HepG2 (cell line): Measurements from ENCODE around the gene SIT1. TPM values are rescaled to one million over a fixed set of nuclear protein-coding genes. Genes with fewer than 3 reads are reported as not detected.

Source experiments
- EED ChIP-seq: sonication (generic); formaldehyde crosslinking; IDR thresholded peaks from 2 replicates; pipeline ENCODE4 v1.5.0; 2020; ENCODE audit warnings: mild to moderate bottlenecking, missing genetic modification reagents
- FOXK2 ChIP-seq: fragments of 450-650 bp; IDR thresholded peaks from 2 replicates; pipeline ENCODE4 v1.6.1; 2016
- MEF2D ChIP-seq: sonication (generic); formaldehyde crosslinking; IDR thresholded peaks from 2 replicates; pipeline ENCODE4 v1.5.1; 2020; ENCODE audit warnings: mild to moderate bottlenecking, missing genetic modification reagents
- NFRKB ChIP-seq: fragments of 450-650 bp; IDR thresholded peaks from 2 replicates; pipeline ENCODE4 v1.6.1; 2017
- RNF2 ChIP-seq: fragments of 450-650 bp; conservative IDR thresholded peaks from 2 replicates; pipeline ENCODE4 v1.6.1; 2016; ENCODE audit warnings: low read depth
- SIX4 ChIP-seq: sonication (generic); formaldehyde crosslinking; IDR thresholded peaks from 2 replicates; pipeline ENCODE4 v1.4.0; 2020; ENCODE audit warnings: missing genetic modification reagents
- SOX5 ChIP-seq: IDR thresholded peaks from 2 replicates; pipeline ENCODE4 v1.6.1; 2016; ENCODE audit warnings: borderline replicate concordance
- TOPORS ChIP-seq: sonication (generic); formaldehyde crosslinking; IDR thresholded peaks from 2 replicates; pipeline ENCODE4 v1.8.0; 2023; ENCODE audit warnings: mild to moderate bottlenecking, missing genetic modification reagents
- ZBTB7A ChIP-seq: sonication (generic); formaldehyde crosslinking; IDR thresholded peaks from 2 replicates; pipeline ENCODE4 v1.8.0; 2022; ENCODE audit warnings: mild to moderate bottlenecking, missing genetic modification reagents
- ZNF30 ChIP-seq: sonication (generic); formaldehyde crosslinking; IDR thresholded peaks from 2 replicates; pipeline ENCODE4 v1.5.0; 2020; ENCODE audit warnings: mild to moderate bottlenecking, missing genetic modification reagents
- ZNF501 ChIP-seq: sonication (generic); formaldehyde crosslinking; IDR thresholded peaks from 2 replicates; pipeline ENCODE4 v1.5.1; 2020; ENCODE audit warnings: mild to moderate bottlenecking, moderate library complexity, missing genetic modification reagents
- polyA plus RNA-seq, 8 experiments: library from polyadenylated mRNA; depleted of rRNA in 3 of 8; stranded (reverse) in 7 of 8; unstranded in 1 of 8; fragments of >200 nt; fragmentation: Illumina TruSeq in 4 of 8; extraction: Trizol in 4 of 8; gene quantifications; 2 replicates each; pipeline versions ENCODE4 v1.2.1 to v1.2.3, GENCODE V29; 2011 to 2016; ENCODE audit warnings: low read depth in 4 of 8, missing spikeins in 1 of 8, mixed read lengths in 1 of 8; ENCODE audit not compliant: insufficient read depth in 1 of 8
- total RNA-seq, 5 experiments: library from RNA; depleted of rRNA; stranded (reverse); fragments of >200 nt; fragmentation: Illumina TruSeq; extraction: Trizol; gene quantifications; 2 replicates each; pipeline ENCODE4 v1.2.3, GENCODE V29; 2016; ENCODE audit warnings: low read depth in 1 of 5
- TF ChIP-seq, protein P1 (sequence below): sonication (generic); formaldehyde crosslinking; IDR thresholded peaks from 2 replicates; pipeline ENCODE4 v1.8.0; 2022; ENCODE audit warnings: missing genetic modification reagents, low read depth, mild to moderate bottlenecking, borderline replicate concordance
- TF ChIP-seq, protein P2 (sequence below): fragments of 450-650 bp; IDR thresholded peaks from 2 replicates; pipeline ENCODE4 v1.6.1; 2017; ENCODE audit warnings: mild to moderate bottlenecking
- TF ChIP-seq, protein P3 (sequence below): sonication (generic); formaldehyde crosslinking; IDR thresholded peaks from 2 replicates; pipeline ENCODE4 v1.5.0; 2020; ENCODE audit warnings: missing genetic modification reagents
- TF ChIP-seq, protein P4 (sequence below): sonication (generic); formaldehyde crosslinking; IDR thresholded peaks from 2 replicates; pipeline ENCODE4 v1.4.0; 2020; ENCODE audit warnings: missing genetic modification reagents, mild to moderate bottlenecking, borderline replicate concordance
- TF ChIP-seq, protein P5 (sequence below): sonication (generic); formaldehyde crosslinking; IDR thresholded peaks from 2 replicates; pipeline ENCODE4 v1.4.0; 2020; ENCODE audit warnings: missing genetic modification reagents, borderline replicate concordance
- TF ChIP-seq, protein P6 (sequence below): sonication (generic); formaldehyde crosslinking; IDR thresholded peaks from 2 replicates; pipeline ENCODE4 v1.4.0; 2020; ENCODE audit warnings: mild to moderate bottlenecking, missing genetic modification reagents
- TF ChIP-seq, protein P7 (sequence below): sonication (generic); formaldehyde crosslinking; IDR thresholded peaks from 2 replicates; pipeline ENCODE4 v1.8.0; 2022; ENCODE audit warnings: mild to moderate bottlenecking, missing genetic modification reagents, borderline replicate concordance

The SIT1 gene
- total and polyA plus RNA-seq, 2 of the 13 experiments (the other 11 are each of a cell fraction or from before 2014, with no cell fraction given): 0.09 to 6.7 TPM

DNA sequence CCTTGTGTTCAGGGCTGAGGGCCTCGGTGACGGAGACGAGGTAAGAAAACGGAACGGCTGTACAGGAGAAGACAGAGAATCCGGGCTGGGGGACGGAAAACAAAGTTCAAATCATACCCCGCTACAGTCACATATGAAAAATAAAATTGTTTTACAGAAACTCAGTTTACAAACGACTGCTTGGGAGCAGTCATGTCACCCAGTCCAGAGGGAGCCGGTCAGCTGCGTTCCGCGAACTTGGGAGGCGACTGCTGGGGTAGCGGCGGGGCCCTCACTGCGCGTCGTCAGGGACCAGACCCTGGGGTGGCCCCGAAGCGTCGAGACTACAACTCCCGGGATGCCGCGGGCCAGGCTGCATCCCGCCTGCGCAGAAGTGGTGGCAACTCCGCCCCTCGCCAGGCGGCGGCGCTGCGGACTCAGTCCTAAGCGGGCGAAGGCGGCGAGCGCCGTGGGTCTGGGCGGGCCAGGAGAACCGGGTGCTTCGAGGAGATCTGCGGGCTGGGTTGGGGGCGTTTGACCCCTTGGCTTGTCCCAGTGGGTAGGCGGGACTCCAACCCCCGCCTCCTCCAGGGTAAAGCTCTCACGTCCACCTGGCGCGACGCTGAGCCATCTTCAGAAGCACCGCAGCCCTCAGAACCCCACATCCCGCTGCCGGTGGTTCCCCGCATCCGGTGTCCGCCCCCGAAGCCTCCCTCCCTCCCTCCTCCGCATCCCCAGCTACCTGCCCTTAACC, 4.0 kb downstream of the SIT1 start (continued):
- TF ChIP-seq, protein P1, sequence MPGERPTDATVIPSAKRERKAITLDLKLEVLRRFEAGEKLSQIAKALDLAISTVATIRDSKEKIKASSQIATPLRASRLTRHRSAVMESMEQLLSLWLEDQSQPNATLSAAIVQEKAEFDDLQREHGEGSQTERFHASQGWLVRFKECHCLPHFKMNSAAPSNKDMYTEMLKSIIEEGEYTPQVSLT (CRISPR knock-in tag): peak; percentile 80; the same call in 1 of the 2 replicates
- TF ChIP-seq, protein P2, sequence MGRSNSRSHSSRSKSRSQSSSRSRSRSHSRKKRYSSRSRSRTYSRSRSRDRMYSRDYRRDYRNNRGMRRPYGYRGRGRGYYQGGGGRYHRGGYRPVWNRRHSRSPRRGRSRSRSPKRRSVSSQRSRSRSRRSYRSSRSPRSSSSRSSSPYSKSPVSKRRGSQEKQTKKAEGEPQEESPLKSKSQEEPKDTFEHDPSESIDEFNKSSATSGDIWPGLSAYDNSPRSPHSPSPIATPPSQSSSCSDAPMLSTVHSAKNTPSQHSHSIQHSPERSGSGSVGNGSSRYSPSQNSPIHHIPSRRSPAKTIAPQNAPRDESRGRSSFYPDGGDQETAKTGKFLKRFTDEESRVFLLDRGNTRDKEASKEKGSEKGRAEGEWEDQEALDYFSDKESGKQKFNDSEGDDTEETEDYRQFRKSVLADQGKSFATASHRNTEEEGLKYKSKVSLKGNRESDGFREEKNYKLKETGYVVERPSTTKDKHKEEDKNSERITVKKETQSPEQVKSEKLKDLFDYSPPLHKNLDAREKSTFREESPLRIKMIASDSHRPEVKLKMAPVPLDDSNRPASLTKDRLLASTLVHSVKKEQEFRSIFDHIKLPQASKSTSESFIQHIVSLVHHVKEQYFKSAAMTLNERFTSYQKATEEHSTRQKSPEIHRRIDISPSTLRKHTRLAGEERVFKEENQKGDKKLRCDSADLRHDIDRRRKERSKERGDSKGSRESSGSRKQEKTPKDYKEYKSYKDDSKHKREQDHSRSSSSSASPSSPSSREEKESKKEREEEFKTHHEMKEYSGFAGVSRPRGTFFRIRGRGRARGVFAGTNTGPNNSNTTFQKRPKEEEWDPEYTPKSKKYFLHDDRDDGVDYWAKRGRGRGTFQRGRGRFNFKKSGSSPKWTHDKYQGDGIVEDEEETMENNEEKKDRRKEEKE: no peak
- TF ChIP-seq, protein P3, sequence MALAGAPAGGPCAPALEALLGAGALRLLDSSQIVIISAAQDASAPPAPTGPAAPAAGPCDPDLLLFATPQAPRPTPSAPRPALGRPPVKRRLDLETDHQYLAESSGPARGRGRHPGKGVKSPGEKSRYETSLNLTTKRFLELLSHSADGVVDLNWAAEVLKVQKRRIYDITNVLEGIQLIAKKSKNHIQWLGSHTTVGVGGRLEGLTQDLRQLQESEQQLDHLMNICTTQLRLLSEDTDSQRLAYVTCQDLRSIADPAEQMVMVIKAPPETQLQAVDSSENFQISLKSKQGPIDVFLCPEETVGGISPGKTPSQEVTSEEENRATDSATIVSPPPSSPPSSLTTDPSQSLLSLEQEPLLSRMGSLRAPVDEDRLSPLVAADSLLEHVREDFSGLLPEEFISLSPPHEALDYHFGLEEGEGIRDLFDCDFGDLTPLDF: peak; percentile 75
- TF ChIP-seq, protein P4, sequence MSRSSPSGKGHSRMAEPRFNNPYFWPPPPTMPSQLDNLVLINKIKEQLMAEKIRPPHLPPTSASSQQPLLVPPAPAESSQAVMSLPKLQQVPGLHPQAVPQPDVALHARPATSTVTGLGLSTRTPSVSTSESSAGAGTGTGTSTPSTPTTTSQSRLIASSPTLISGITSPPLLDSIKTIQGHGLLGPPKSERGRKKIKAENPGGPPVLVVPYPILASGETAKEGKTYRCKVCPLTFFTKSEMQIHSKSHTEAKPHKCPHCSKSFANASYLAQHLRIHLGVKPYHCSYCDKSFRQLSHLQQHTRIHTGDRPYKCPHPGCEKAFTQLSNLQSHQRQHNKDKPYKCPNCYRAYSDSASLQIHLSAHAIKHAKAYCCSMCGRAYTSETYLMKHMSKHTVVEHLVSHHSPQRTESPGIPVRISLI (CRISPR knock-in tag): no peak
- TF ChIP-seq ZNF30 (no peak), MEF2D (CRISPR knock-in tag) (peak; percentile 29; the same call in 1 of the 2 replicates), EED (CRISPR knock-in tag) (no peak), SOX5 (CRISPR knock-in tag) (no peak; the same call in 1 of the 2 replicates), SIX4 (CRISPR knock-in tag) (peak; percentile 63), RNF2 (no peak), FOXK2 (no peak), TOPORS (CRISPR knock-in tag) (no peak), ZNF501 (CRISPR knock-in tag) (0 out of 2 replicates have a peak, but pooled peaks have one; percentile 62), NFRKB (no peak), ZBTB7A (no peak)
- TF ChIP-seq, protein P5, sequence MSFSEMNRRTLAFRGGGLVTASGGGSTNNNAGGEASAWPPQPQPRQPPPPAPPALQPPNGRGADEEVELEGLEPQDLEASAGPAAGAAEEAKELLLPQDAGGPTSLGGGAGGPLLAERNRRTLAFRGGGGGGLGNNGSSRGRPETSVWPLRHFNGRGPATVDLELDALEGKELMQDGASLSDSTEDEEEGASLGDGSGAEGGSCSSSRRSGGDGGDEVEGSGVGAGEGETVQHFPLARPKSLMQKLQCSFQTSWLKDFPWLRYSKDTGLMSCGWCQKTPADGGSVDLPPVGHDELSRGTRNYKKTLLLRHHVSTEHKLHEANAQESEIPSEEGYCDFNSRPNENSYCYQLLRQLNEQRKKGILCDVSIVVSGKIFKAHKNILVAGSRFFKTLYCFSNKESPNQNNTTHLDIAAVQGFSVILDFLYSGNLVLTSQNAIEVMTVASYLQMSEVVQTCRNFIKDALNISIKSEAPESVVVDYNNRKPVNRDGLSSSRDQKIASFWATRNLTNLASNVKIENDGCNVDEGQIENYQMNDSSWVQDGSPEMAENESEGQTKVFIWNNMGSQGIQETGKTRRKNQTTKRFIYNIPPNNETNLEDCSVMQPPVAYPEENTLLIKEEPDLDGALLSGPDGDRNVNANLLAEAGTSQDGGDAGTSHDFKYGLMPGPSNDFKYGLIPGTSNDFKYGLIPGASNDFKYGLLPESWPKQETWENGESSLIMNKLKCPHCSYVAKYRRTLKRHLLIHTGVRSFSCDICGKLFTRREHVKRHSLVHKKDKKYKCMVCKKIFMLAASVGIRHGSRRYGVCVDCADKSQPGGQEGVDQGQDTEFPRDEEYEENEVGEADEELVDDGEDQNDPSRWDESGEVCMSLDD: peak; percentile 64; the same call in 1 of the 2 replicates
- TF ChIP-seq, protein P6, sequence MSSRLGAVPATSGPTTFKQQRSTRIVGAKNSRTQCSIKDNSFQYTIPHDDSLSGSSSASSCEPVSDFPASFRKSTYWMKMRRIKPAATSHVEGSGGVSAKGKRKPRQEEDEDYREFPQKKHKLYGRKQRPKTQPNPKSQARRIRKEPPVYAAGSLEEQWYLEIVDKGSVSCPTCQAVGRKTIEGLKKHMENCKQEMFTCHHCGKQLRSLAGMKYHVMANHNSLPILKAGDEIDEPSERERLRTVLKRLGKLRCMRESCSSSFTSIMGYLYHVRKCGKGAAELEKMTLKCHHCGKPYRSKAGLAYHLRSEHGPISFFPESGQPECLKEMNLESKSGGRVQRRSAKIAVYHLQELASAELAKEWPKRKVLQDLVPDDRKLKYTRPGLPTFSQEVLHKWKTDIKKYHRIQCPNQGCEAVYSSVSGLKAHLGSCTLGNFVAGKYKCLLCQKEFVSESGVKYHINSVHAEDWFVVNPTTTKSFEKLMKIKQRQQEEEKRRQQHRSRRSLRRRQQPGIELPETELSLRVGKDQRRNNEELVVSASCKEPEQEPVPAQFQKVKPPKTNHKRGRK (CRISPR knock-in tag): no peak
- TF ChIP-seq, protein P7, sequence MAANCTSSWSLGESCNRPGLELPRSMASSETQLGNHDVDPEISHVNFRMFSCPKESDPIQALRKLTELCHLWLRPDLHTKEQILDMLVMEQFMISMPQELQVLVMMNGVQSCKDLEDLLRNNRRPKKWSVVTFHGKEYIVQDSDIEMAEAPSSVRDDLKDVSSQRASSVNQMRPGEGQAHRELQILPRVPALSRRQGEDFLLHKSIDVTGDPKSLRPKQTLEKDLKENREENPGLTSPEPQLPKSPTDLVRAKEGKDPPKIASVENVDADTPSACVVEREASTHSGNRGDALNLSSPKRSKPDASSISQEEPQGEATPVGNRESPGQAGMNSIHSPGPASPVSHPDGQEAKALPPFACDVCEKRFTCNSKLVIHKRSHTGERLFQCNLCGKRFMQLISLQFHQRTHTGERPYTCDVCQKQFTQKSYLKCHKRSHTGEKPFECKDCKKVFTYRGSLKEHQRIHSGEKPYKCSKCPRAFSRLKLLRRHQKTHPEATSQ (CRISPR knock-in tag): no peak
